ENCODE data around the gene MAFB. TPM values are rescaled to one million over a fixed set of nuclear protein-coding genes. Genes with fewer than 3 reads are reported as not detected.

Gene MAFB
- total RNA-seq, 2 experiments from 2014 or later: 3.3 to 3.7 TPM

GRCh38 chr20:40698281-40698680 is 9.2 kb upstream of the MAFB start:
- Histone ChIP-seq H3K4me1 (ENCODE audit: insufficient read depth, low read length) (no peaks in the 10 kb centered on the region), H3K27me3 (ENCODE audit: control insufficient read depth in 1 of 2, insufficient read depth in 2 of 2, low read length in 2 of 2) (peaks cover 21 to 41% of the 10 kb centered on the region in 2 experiments), H3K9me3 (ENCODE audit: control insufficient read depth in 1 of 2, insufficient read depth in 1 of 2, low read length in 2 of 2) (peaks cover 0 to 5% of the 10 kb centered on the region in 2 experiments), H3K27ac (ENCODE audit: low read depth in 1 of 2, low read length in 2 of 2) (no peak overlapping the region), H3K36me3 (ENCODE audit: insufficient read depth, low read length) (no peaks in the 10 kb centered on the region), H3K4me3 (ENCODE audit: low read length) (no peak overlapping the region)
- TF ChIP-seq CTCF (IDR thresholded peaks at IDR 0.05): no peak
- Mint-ChIP-seq H3K9me3 (no peaks in the 10 kb centered on the region), H3K36me3 (ENCODE audit: low read depth) (no peaks in the 10 kb centered on the region), H3K27me3 (peaks cover 60% of the 10 kb centered on the region), H3K4me1 (ENCODE audit: low read depth) (no peaks in the 10 kb centered on the region), H3K4me3 (no peak overlapping the region), H3K27ac (no peak overlapping the region)
- ChIA-PET CTCF (no interaction called here), POLR2A (no interaction called here)
- DNase-seq (no peak), ATAC-seq (ENCODE audit: poor library complexity) (no peak)
- intact Hi-C loops (cut with DNase I, micrococcal nuclease): no loop called here

- ChIA-PET POLR2A (no interaction called here), CTCF (no interaction called here)
- H3K9me3 ChIP-seq (ENCODE audit: control insufficient read depth in 1 of 2, insufficient read depth in 1 of 2, low read length in 2 of 2): peaks cover 0 to 6% of the 10 kb centered on the region in 2 experiments
- intact Hi-C loops (cut with DNase I, micrococcal nuclease): no loop called here
- H3K27ac ChIP-seq (ENCODE audit: low read depth in 1 of 2, low read length in 2 of 2): no peak overlapping the region
- peaks cover 28 to 47% of the 10 kb centered on the region in 2 experiments for H3K27me3 ChIP-seq (ENCODE audit: control insufficient read depth in 1 of 2, insufficient read depth in 2 of 2, low read length in 2 of 2)
- Mint-ChIP-seq H3K27me3 (peaks cover 67% of the 10 kb centered on the region), H3K4me3 (no peak overlapping the region), H3K9me3 (no peaks in the 10 kb centered on the region), H3K27ac (no peak overlapping the region), H3K36me3 (ENCODE audit: low read depth) (no peaks in the 10 kb centered on the region), H3K4me1 (ENCODE audit: low read depth) (no peaks in the 10 kb centered on the region)
- no peak for TF ChIP-seq CTCF (IDR thresholded peaks at IDR 0.05)
- H3K36me3 ChIP-seq (ENCODE audit: insufficient read depth, low read length): no peaks in the 10 kb centered on the region
- DNase-seq (no peak), ATAC-seq (ENCODE audit: poor library complexity) (no peak)
- no peak overlapping the region for H3K4me3 ChIP-seq (ENCODE audit: low read length)
- no peaks in the 10 kb centered on the region for H3K4me1 ChIP-seq (ENCODE audit: insufficient read depth, low read length)
These were observed 8.5 kb upstream of the MAFB start for GRCh38 chr20:40697541-40697940.

- Histone ChIP-seq H3K4me1 (ENCODE audit: insufficient read depth, low read length) (peaks cover 5% of the 10 kb centered on the region), H3K4me3 (ENCODE audit: low read length) (no peak overlapping the region), H3K9me3 (ENCODE audit: control insufficient read depth in 1 of 2, insufficient read depth in 1 of 2, low read length in 2 of 2) (peaks cover 0 to 24% of the 10 kb centered on the region in 2 experiments), H3K36me3 (ENCODE audit: insufficient read depth, low read length) (no peaks in the 10 kb centered on the region), H3K27me3 (ENCODE audit: control insufficient read depth in 1 of 2, insufficient read depth in 2 of 2, low read length in 2 of 2) (peaks cover 47 to 70% of the 10 kb centered on the region in 2 experiments), H3K27ac (ENCODE audit: low read depth in 1 of 2, low read length in 2 of 2) (no peak overlapping the region)
- TF ChIP-seq CTCF (IDR thresholded peaks at IDR 0.05): no peak
- peaks cover 88% of the 10 kb centered on the region for H3K27me3 Mint-ChIP-seq
- no peak overlapping the region for H3K27ac Mint-ChIP-seq
- no peaks in the 10 kb centered on the region for H3K9me3 Mint-ChIP-seq
- H3K4me3 Mint-ChIP-seq: no peak overlapping the region
- ChIA-PET CTCF (no interaction called here), POLR2A (no interaction called here)
- H3K4me1 Mint-ChIP-seq (ENCODE audit: low read depth): no peaks in the 10 kb centered on the region
- ATAC-seq (ENCODE audit: poor library complexity): no peak
- no peaks in the 10 kb centered on the region for H3K36me3 Mint-ChIP-seq (ENCODE audit: low read depth)
- intact Hi-C loops (cut with DNase I, micrococcal nuclease): no loop called here
- no peak for DNase-seq
These were observed 6.2 kb upstream of the MAFB start for GRCh38 chr20:40695214-40695613.
